K562 (cell line): ENCODE measurements around the gene VANGL1. TPM values are rescaled to one million over a fixed set of nuclear protein-coding genes. Genes with fewer than 3 reads are reported as not detected.
A peak's percentile ranks its signal among the peaks of the same experiment; 100 is the strongest.

ENCODE experiments used
- ATAC-seq: fragments of 200-7000 bp; cut with Tn5 transposase; 3 replicates; pipeline ENCODE4 v1.9.1; 2020; ENCODE audit warnings: moderate library complexity
- BruUV-seq: library from RNA; stranded (reverse); fragments of 400-500 nt; replicated peaks from 2 replicates; lab custom pipeline; 2021; lab: Mats Ljungman, UMichigan
- CTCF ChIA-PET: fragments of 300-600 bp; formaldehyde crosslinking; extraction: SDS; loops from one replicate; lab custom pipeline; 2021; ENCODE audit warnings: low intra/inter-chr PET ratio; lab: Yijun Ruan, JAX
- POLR2A ChIA-PET: fragments of 300-600, 350-650 bp; sonication (Branson Sonifier 250); formaldehyde crosslinking; extraction: SDS; loops from one replicate; lab custom pipeline; 2021; ENCODE audit warnings: antibody characterized with exemption, inconsistent platforms; lab: Yijun Ruan, JAX
- DNase-seq, 4 experiments: peaks; one replicate each; pipeline versions ENCODE4 v3.0.0 to v3.0.0-alpha.2; 2011 to 2018; ENCODE audit warnings: low spot score in 3 of 4, mixed read lengths in 3 of 4; ENCODE audit errors: extremely low read depth in 1 of 4
- FAIRE-seq: peaks from 2 replicates; lab custom pipeline; 2011; peaks lifted over from hg19 to GRCh38; lab: Jason Lieb, UNC
- H2AFZ ChIP-seq: 2 replicates; pipeline ENCODE4 v1.6.0; 2011; ENCODE audit warnings: low read depth, low read length, control low read depth, inconsistent platforms
- H3K27ac ChIP-seq: fragments of 200-600 bp; 3 replicates; pipeline ENCODE4 v1.8.0; 2011; ENCODE audit warnings: low read depth, mild to moderate bottlenecking, control low read depth, inconsistent platforms, low read length, moderate library complexity, mixed read lengths; ENCODE audit errors: extremely low read depth
- H3K27me3 ChIP-seq, 2 experiments: fragments of 300-600 bp in 1 of 2; 2 replicates in 1 of 2; 3 replicates in 1 of 2; pipeline versions ENCODE4 v1.6.0 to v1.8.0; 2011; ENCODE audit warnings: inconsistent platforms in 2 of 2, low read length in 2 of 2, mild to moderate bottlenecking in 1 of 2, mixed read lengths in 1 of 2, moderate library complexity in 1 of 2; ENCODE audit not compliant: control insufficient read depth in 2 of 2, insufficient read depth in 2 of 2
- H3K36me3 ChIP-seq: fragments of 300-600 bp; 3 replicates; pipeline ENCODE4 v1.8.0; 2011; ENCODE audit warnings: mild to moderate bottlenecking, low read length, inconsistent platforms; ENCODE audit not compliant: control insufficient read depth, insufficient read depth
- H3K4me1 ChIP-seq, 2 experiments: fragments of 200-600 bp in 1 of 2; replicated peaks in 1 of 2; 2 replicates in 1 of 2; 3 replicates in 1 of 2; pipeline versions ENCODE4 v1.5.1 to v1.8.0; 2011; ENCODE audit warnings: inconsistent platforms in 2 of 2, low read length in 2 of 2, mild to moderate bottlenecking in 1 of 2, mixed read lengths in 1 of 2, moderate library complexity in 1 of 2; ENCODE audit not compliant: control insufficient read depth in 2 of 2, insufficient read depth in 2 of 2
- H3K4me2 ChIP-seq: 2 replicates; pipeline ENCODE4 v1.6.1; 2011; ENCODE audit warnings: low read length, control low read depth, inconsistent platforms, mixed read lengths; ENCODE audit not compliant: insufficient read depth
- H3K4me3 ChIP-seq: fragments of 200-600 bp; sonication (generic), shearing (Covaris generic); 2 replicates; pipeline ENCODE4 v1.5.1; 2016; ENCODE audit warnings: control low read depth, inconsistent platforms
- H3K79me2 ChIP-seq: fragments of 200-600 bp; 3 replicates; pipeline ENCODE4 v1.8.0; 2011; ENCODE audit warnings: low read length, inconsistent platforms; ENCODE audit not compliant: control insufficient read depth, insufficient read depth
- H3K9ac ChIP-seq, 2 experiments: 2 replicates each; pipeline versions ENCODE4 v1.6.0 to v1.6.1; 2011; ENCODE audit warnings: low read depth in 2 of 2, low read length in 2 of 2, control low read depth in 1 of 2, inconsistent platforms in 1 of 2, mild to moderate bottlenecking in 1 of 2, mixed read lengths in 1 of 2; ENCODE audit not compliant: insufficient read depth in 1 of 2
- H3K9me1 ChIP-seq: one replicate; pipeline ENCODE4 v1.6.0; 2011; ENCODE audit warnings: inconsistent platforms, mild to moderate bottlenecking, low read length, moderate library complexity; ENCODE audit not compliant: control insufficient read depth, insufficient read depth
- H3K9me3 ChIP-seq: replicated peaks from 2 replicates; pipeline ENCODE4 v1.5.1; 2011; ENCODE audit warnings: low read depth, low read length, inconsistent platforms; ENCODE audit not compliant: control insufficient read depth, insufficient read depth
- H4K20me1 ChIP-seq: replicated peaks from 2 replicates; pipeline ENCODE4 v1.6.1; 2011; ENCODE audit warnings: low read length, inconsistent platforms, mixed read lengths; ENCODE audit not compliant: control insufficient read depth, insufficient read depth
- BACH1 ChIP-seq: fragments of 200-800 bp; sonication (Bioruptor generic); IDR thresholded peaks from 2 replicates; pipeline ENCODE4 v1.6.1; 2016; ENCODE audit warnings: missing genetic modification characterization, missing compliant biosample characterization
- CHD1 ChIP-seq: fragments of 200-600 bp; sonication (generic); IDR thresholded peaks from one replicate; pipeline ENCODE4 v1.6.1; 2012; ENCODE audit warnings: mild to moderate bottlenecking, moderate library complexity, low read length, inconsistent platforms
- E2F5 ChIP-seq: sonication (generic); formaldehyde crosslinking; IDR thresholded peaks from 2 replicates; pipeline ENCODE4 v1.8.0; 2022; ENCODE audit warnings: mild to moderate bottlenecking, missing genetic modification reagents
- EHMT2 ChIP-seq: fragments of 450-650 bp; IDR thresholded peaks from 2 replicates; pipeline ENCODE4 v1.6.1; 2018; ENCODE audit warnings: antibody characterized with exemption
- MNT ChIP-seq, 2 experiments: fragments of 450-650 bp; conservative IDR thresholded peaks; 2 replicates each; pipeline ENCODE4 v1.6.1; 2017; ENCODE audit warnings: mild to moderate bottlenecking in 2 of 2, moderate library complexity in 2 of 2
- MXI1 ChIP-seq: IDR thresholded peaks from 2 replicates; pipeline ENCODE4 v1.6.1; 2011; ENCODE audit warnings: low read depth, mild to moderate bottlenecking, improper control_type of control experiment, low read length
- NCOA6 ChIP-seq: fragments of 450-650 bp; IDR thresholded peaks from 2 replicates; pipeline ENCODE4 v1.6.1; 2017; ENCODE audit warnings: mild to moderate bottlenecking
- NFRKB ChIP-seq: fragments of 450-650 bp; IDR thresholded peaks from 2 replicates; pipeline ENCODE4 v1.6.1; 2016; ENCODE audit warnings: low read depth
- PHB ChIP-seq: fragments of 250-450 bp; sonication (Bioruptor Pico); IDR thresholded peaks from 2 replicates; pipeline ENCODE4 v1.5.0; 2021
- RBM25 ChIP-seq: fragments of 200-400 bp; formaldehyde crosslinking; IDR thresholded peaks from 2 replicates; pipeline ENCODE4 v1.6.1; 2018; ENCODE audit warnings: low read length, low read depth, moderate library complexity; ENCODE audit not compliant: severe bottlenecking
- TEAD1 ChIP-seq, 2 experiments: fragments of 450-650 bp in 1 of 2; sonication (generic) in 1 of 2; formaldehyde crosslinking; IDR thresholded peaks; 2 replicates each; pipeline versions ENCODE4 v1.4.0 to v1.8.0; 2020 to 2022; ENCODE audit warnings: mild to moderate bottlenecking in 2 of 2, missing genetic modification reagents in 1 of 2
- YY1 ChIP-seq, 3 experiments: IDR thresholded peaks; 2 replicates each; pipeline ENCODE4 v1.6.1; 2011; ENCODE audit warnings: low read length in 2 of 3, mild to moderate bottlenecking in 2 of 3, moderate library complexity in 2 of 3, borderline replicate concordance in 1 of 3, control low read depth in 1 of 3, low read depth in 1 of 3; ENCODE audit not compliant: insufficient read depth in 3 of 3, insufficient replicate concordance in 2 of 3, control insufficient read depth in 1 of 3, insufficient read length in 1 of 3; ENCODE audit errors: extremely low read depth in 1 of 3
- ZNF592 ChIP-seq: fragments of 450-650 bp; IDR thresholded peaks from 2 replicates; pipeline ENCODE4 v1.6.1; 2017; ENCODE audit warnings: antibody characterized with exemption, mild to moderate bottlenecking
- ZSCAN32 ChIP-seq: fragments of 450-650 bp; formaldehyde crosslinking; IDR thresholded peaks from 2 replicates; pipeline ENCODE4 v1.4.0; 2020; ENCODE audit warnings: mild to moderate bottlenecking, moderate library complexity
- WGBS: fragments of 100-300 bp; shearing (Covaris generic); methylation state at CpG from one replicate; pipeline ENCODE4 v1.1.6; 2016; ENCODE audit warnings: low coverage, mixed read lengths; ENCODE audit not compliant: insufficient coverage; ENCODE audit errors: missing lambda C conversion rate; 5-methylcytosine and 5-hydroxymethylcytosine counted together
- in situ Hi-C: fragments of 300-500 bp; cut with MboI; formaldehyde crosslinking; loops from 4 replicates; pipeline ENCODE4 v1.15.0; 2018; ENCODE audit warnings: inconsistent platforms, mixed read lengths
- intact Hi-C: fragments of 100-400 bp; cut with micrococcal nuclease; formaldehyde crosslinking; loops from 2 replicates; pipeline ENCODE4 v1.14.2; 2022
- polyA plus RNA-seq, 8 experiments: library from polyadenylated mRNA; depleted of rRNA in 4 of 8; stranded (reverse) in 5 of 8; unstranded in 3 of 8; fragments of >200 nt; fragmentation: Nextera tagmentation in 2 of 8; fragmentation: Illumina TruSeq in 1 of 8; extraction: Ambion mirVana in 2 of 8; extraction: Trizol in 1 of 8; gene quantifications; 2 replicates each; pipeline versions ENCODE4 v1.2.1 to v1.2.3, GENCODE V29; 2011 to 2014; ENCODE audit warnings: inconsistent platforms in 1 of 8, missing spikeins in 1 of 8
- total RNA-seq, 7 experiments: library from RNA; depleted of rRNA in 6 of 7; stranded (reverse); fragments of >200 nt in 6 of 7; fragmentation: Illumina TruSeq in 2 of 7; extraction: Trizol in 2 of 7; gene quantifications; 2 replicates each; pipeline versions ENCODE4 v1.2.1 to v1.2.3, GENCODE V29; 2011 to 2021; ENCODE audit warnings: low replicate concordance in 1 of 7

The VANGL1 gene
- total and polyA plus RNA-seq, 9 of the 15 experiments (the other 6 are each of a cell fraction or from before 2014, with no cell fraction given) = 0.90 to 12.8 (median 9.6) TPM

GRCh38 chr1:115647919-115648650 is 6.3 kb downstream of the VANGL1 start:
- Histone ChIP-seq H4K20me1 (no peaks in the 10 kb centered on the region; the same call in 1 of the 2 replicates), H3K4me2 (peak overlapping the region; percentile 69), H3K79me2 (peaks cover 94% of the 10 kb centered on the region), H3K9me3 (no peaks in the 10 kb centered on the region), H3K9me1 (peaks cover 3% of the 10 kb centered on the region), H3K4me3 (no peak overlapping the region), H3K36me3 (peaks cover 31% of the 10 kb centered on the region), H3K27me3 (no peaks in the 10 kb centered on the region), H3K9ac (peak overlapping the region; percentile 19 to 44; a peak in 3 of 4 replicates), H2AFZ (peak overlapping the region; percentile 67), H3K4me1 (peaks cover 25 to 70% of the 10 kb centered on the region in 2 experiments), H3K27ac (peak overlapping the region; percentile 80)
- CTCF ChIA-PET = interaction anchor here (0.5 kb wide), 1 partner anchor 45 kb away, joined by 3 read pairs; no protein-coding TSS in a partner anchor
- WGBS = 35% methylated on average over 3 of the region's 3 CpGs
- FAIRE-seq (peak; percentile 26), ATAC-seq (peak; percentile 49), DNase-seq (peak in 2 of 4 experiments; percentile 55 to 61)
- intact Hi-C loops (no loop called here), in situ Hi-C loops (no loop called here)
- BruUV-seq = no TSS peak
- POLR2A ChIA-PET = interaction anchor here (1.1 to 2.6 kb wide), 4 partner anchors 12 to 68 kb away, joined by 3 to 17 read pairs (median 3); no protein-coding TSS in a partner anchor
- TF ChIP-seq ZSCAN32 (CRISPR knock-in tag) (no peak), TEAD1 (CRISPR knock-in tag; IDR thresholded peaks at IDR 0.05) (0 out of 4 replicates have a peak, but pooled peaks of 1 of the 2 experiments have one; percentile 17), MNT (conservative IDR thresholded peaks at IDR 0.05) (0 out of 4 replicates have a peak, but pooled peaks of 1 of the 2 experiments have one; percentile 16), NFRKB (no peak), RBM25 (no peak), E2F5 (CRISPR knock-in tag) (no peak), ZNF592 (peak; percentile 58), YY1 (IDR thresholded peaks at IDR 0.05; ENCODE audit: borderline replicate concordance in 1 of 3, control insufficient read depth in 1 of 3, extremely low read depth in 1 of 3, insufficient read depth in 3 of 3, insufficient read length in 1 of 3, insufficient replicate concordance in 2 of 3, low read depth in 1 of 3, low read length in 2 of 3) (peak in 1 of 3 experiments; percentile 7), MXI1 (no peak), BACH1 (no peak), NCOA6 (no peak), PHB (CRISPR knock-in tag) (no peak), CHD1 (peak; percentile 30), EHMT2 (peak; percentile 62)
